NCI-H2196 treated with DMSO at 0.1 percent for 48 hours (cell line): ENCODE measurements around the gene PKD2L1.
"Not testable (repeated sequence)": the region's sequence is repeated elsewhere in the genome, so short reads cannot be mapped to it uniquely, and the experiment has no call there.

Experiments
- DNase-seq: peaks from one replicate; lab custom pipeline; 2025; ENCODE audit not compliant: unreplicated experiment; lab: John Stamatoyannopoulos, UW

Gene PKD2L1

DNA sequence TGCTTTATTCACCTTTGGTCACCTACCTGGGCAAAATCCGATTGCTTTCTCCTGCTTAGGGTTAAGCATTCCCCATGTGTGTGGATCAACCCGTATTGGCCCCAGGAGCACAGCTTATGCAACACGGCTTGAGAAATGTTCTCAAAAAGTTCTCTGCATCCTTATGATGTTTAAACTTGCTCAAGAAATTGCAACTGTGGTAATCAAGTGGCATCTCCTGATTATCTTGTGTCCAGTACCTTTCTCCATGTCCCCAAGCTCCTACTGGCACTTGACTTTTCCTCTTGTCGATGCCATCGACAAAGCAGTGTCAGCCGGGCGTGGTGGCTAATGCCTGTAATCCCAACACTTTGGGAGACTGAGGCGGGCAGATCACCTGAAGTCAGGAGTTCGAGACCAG lies 4.7 kb upstream of the PKD2L1 start:
- DNase-seq = no peak

DNA sequence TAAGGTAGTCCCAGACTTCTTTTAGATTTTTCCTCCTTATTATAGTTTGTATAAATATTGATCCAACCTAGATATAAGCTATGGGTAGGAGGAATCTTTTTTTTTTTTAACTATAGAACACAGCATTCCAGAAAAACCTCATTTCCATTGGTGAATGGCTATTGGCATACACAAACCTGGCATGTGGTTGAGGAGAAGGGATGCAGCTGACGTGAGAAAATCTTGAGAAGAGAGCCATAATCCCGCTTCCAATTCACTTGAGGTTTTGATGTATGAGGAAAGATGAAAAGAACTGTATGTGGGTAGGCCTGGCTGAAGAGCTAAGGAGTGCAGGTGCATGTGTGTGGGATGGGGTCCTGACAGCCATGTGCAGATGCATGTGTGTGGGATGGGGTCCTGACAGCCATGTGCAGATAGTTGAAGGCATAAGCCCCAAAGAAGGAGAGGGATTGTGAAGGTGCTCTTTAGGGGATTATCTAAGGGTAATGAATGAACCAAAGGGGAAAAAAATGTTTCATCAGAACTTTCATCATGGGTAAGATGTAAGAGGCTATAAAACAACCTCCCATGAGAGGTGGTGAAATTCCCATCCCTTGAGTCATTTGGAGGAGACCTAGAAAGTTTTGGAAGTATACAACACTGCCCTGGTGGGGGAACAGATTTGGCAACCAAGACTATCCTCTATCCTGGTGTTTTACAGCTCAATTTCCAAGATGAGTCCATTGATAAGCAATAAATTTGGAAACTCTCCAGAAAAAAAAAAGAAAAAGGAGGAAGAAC lies 3.8 kb upstream of the PKD2L1 start:
- DNase-seq = no peak

- DNase-seq = no peak
These were observed 3.1 kb upstream of the PKD2L1 start for GRCh38 chr10:100333106-100333505.

GRCh38 chr10:100328198-100328597 lies 1.8 kb downstream of the PKD2L1 start:
- no peak for DNase-seq

GRCh38 chr10:100327718-100328009 lies 2.4 kb downstream of the PKD2L1 start:
- no peak for DNase-seq

DNA sequence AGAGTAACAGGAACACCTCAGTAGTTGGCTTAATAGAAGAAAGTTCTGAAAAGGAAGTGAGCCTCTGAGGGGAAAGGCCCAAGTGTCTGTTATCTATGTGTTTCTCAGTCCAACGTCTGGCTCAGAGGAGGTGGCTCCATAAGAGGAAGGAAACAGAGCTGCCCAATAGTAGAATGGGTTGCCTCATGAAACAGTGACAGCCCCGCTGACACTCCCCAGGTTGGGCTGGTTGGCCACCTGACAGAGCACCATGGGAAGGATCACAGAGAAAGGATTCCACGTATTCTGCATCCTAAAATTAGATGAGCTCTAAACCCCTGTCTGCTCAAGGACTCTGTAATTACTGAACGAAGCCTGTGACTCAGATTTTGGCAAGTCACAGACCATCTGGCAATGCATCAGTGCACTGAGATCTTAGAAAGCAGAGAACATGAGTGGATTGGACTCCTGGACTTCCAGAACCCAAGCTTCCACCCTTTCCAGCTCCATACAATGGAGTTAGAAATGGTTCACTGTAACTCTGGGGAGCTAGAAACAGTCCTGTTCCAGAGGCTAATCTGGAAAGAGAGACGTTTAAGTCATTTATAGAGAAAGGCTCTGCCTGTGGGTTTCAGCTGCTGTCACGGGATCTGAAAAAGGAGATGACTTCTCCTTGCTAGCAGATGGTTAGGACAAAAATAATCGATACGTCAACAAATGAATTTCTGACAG lies 2.9 kb downstream of the PKD2L1 start:
- DNase-seq = no peak

GRCh38 chr10:100325158-100325557 lies 4.9 kb downstream of the PKD2L1 start:
- DNase-seq = no peak

GRCh38 chr10:100319707-100320402 lies 10.2 kb downstream of the PKD2L1 start:
- DNase-seq = no peak

GRCh38 chr10:100318207-100318606 lies 11.8 kb downstream of the PKD2L1 start:
- DNase-seq = no peak

DNA sequence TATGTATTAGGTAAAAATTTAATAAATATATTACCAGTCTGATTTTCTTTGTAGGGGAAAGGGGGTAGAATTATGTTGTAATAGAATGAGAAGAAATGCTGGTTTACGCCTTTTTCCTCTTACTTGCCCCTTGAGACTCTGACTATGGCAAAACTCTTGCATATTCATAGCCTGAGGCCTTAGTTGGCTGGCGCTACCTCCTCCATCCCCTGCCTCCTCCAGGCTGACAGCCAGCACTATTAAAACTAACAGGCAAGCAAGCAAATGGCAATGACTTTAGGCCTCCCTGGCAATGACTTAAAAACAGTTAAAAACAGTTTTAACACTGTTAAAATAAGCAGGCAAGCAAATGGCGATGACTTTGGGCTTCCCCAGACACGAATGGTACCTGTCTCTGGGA lies 14.4 kb downstream of the PKD2L1 start:
- no peak for DNase-seq

DNA sequence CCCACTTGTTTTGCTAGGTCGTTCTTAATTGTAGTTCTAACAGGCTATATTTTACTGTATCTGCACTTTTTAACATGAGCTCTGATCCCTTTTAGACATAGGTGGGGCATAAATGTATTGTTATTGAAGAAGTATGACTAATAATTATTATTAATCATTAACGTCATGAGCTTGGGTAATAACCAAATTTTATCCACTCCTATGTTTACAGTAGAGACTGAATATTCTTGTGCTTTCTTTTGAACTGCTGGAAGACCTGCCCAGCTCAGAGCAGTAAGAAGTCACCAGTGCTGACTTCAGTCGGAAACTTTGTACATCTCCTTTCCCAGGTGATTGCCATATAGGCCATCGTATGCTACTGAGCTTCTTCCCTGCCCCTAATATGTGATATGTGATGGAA lies 18.7 kb downstream of the PKD2L1 start:
- DNase-seq = no peak

- no peak for DNase-seq
These were observed 22.3 kb downstream of the PKD2L1 start for GRCh38 chr10:100307684-100308083.

DNA sequence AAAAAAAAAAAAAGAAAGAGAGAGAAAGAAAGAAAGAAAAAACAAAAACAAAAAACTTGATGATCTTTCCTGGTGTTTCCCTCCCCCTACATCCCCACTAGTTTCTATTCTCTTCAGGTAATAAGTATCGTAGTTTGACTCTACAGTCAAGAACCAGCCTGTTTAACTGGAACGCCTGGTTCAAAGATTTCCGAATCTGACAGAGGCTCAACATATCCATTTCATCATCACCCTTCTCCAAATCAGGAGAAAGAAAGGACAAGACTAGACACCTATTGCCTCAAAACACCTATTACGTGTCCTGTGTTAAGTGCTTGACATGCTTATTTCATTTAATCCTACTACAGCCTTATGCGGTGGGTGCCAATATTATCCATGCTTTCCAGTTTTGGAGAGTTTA lies 23.2 kb downstream of the PKD2L1 start:
- no peak for DNase-seq

GRCh38 chr10:100304414-100304813 lies 25.6 kb downstream of the PKD2L1 start:
- no peak for DNase-seq

- DNase-seq = no peak
These were observed 26.2 kb downstream of the PKD2L1 start for GRCh38 chr10:100303724-100304319.

DNA sequence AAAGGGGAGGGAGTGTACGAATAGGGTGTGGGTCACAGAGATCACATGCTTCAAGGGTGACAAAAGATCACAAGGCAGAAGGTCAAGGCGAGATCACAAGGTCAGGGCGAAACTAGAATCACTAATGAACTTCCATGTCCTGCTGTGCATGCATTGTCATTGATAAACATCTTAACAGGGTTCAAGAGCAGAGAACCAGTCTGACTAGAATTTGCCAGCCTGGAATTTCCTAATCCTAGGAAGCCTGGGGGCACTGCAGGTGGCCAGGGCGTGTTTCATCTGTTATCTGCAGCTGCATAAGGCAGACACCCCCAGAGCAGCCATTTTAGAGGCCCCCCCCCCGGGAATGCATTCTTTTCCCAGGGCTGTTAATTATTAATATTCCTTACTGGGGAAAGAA lies 28.9 kb downstream of the PKD2L1 start:
- not testable (repeated sequence) for DNase-seq

GRCh38 chr10:100297242-100297641 lies 32.8 kb downstream of the PKD2L1 start:
- no peak for DNase-seq

- DNase-seq = no peak
These were observed 37.0 kb downstream of the PKD2L1 start for GRCh38 chr10:100293066-100293465.

DNA sequence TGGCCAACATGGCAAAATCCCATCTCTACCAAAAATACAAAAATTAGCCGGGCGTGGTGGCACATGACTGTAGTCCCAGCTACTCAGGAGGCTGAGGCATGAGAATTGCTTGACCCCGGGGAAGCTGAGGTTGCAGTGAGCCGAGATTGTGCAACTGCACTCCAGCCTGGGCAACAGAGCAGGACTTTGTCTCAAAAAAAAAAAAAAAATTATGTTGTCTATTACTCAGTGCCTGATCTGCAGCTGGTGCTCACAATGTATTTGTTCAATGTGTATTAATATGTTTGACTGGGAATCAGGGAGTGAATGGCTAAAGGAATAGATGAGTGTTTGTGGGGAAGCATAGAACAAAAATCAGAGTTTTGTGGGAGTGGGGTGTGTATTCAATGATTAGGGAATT lies 37.7 kb downstream of the PKD2L1 start:
- DNase-seq = not testable (repeated sequence)

- DNase-seq = no peak
These were observed 38.7 kb downstream of the PKD2L1 start for GRCh38 chr10:100291356-100291755.

- no peak for DNase-seq
These were observed 40.4 kb downstream of the PKD2L1 start for GRCh38 chr10:100289641-100290040.

- DNase-seq = no peak
These were observed 41.8 kb downstream of the PKD2L1 start for GRCh38 chr10:100288196-100288595.
